MM.1S (cell line): Measurements from ENCODE around the gene LMNA.

ENCODE experiments used
- EZH2 ChIP-seq: fragments of 300-600 bp; sonication (generic); optimal IDR thresholded peaks from 2 replicates; pipeline ENCODE3; 2017; ENCODE audit warnings: low read depth, mild to moderate bottlenecking, antibody characterized with exemption, low read length, mixed read lengths
- EZH2phosphoT487 ChIP-seq: fragments of 300-600 bp; sonication (generic); IDR thresholded peaks from 2 replicates; pipeline ENCODE4 v1.6.1; 2018; ENCODE audit warnings: antibody characterized with exemption, low read length
- TF ChIP-seq, protein P1 (sequence below): fragments of 300-600 bp; sonication (generic); IDR thresholded peaks from 2 replicates; pipeline ENCODE4 v1.5.1; 2016; ENCODE audit warnings: antibody characterized with exemption, low read length, mixed read lengths

GRCh38 chr1:156098784-156099183, 15.7 kb upstream of the LMNA start:
- TF ChIP-seq, protein P1, sequence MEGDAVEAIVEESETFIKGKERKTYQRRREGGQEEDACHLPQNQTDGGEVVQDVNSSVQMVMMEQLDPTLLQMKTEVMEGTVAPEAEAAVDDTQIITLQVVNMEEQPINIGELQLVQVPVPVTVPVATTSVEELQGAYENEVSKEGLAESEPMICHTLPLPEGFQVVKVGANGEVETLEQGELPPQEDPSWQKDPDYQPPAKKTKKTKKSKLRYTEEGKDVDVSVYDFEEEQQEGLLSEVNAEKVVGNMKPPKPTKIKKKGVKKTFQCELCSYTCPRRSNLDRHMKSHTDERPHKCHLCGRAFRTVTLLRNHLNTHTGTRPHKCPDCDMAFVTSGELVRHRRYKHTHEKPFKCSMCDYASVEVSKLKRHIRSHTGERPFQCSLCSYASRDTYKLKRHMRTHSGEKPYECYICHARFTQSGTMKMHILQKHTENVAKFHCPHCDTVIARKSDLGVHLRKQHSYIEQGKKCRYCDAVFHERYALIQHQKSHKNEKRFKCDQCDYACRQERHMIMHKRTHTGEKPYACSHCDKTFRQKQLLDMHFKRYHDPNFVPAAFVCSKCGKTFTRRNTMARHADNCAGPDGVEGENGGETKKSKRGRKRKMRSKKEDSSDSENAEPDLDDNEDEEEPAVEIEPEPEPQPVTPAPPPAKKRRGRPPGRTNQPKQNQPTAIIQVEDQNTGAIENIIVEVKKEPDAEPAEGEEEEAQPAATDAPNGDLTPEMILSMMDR: no peak
- TF ChIP-seq EZH2 (no peak), EZH2phosphoT487 (no peak)
